ENCODE measurements around the gene ATP10B.

- TF ChIP-seq POLR2A (IDR thresholded peaks at IDR 0.05; ENCODE audit: low read depth, low read length) (no peak), TAF1 (IDR thresholded peaks at IDR 0.05; ENCODE audit: borderline replicate concordance, low read depth, low read length) (no peak)
These were observed 27.6 kb downstream of the ATP10B start for GRCh38 chr5:160824301-160825001.

All from GM12892 (cell line).